Raji (cell line): ENCODE measurements around the gene IQSEC3.

ENCODE experiments used
- POLR2A ChIP-seq: IDR thresholded peaks from 2 replicates; pipeline ENCODE4 v1.6.1; 2011; ENCODE audit warnings: low read depth, low read length, control low read depth; ENCODE audit not compliant: insufficient read depth

The IQSEC3 gene

DNA sequence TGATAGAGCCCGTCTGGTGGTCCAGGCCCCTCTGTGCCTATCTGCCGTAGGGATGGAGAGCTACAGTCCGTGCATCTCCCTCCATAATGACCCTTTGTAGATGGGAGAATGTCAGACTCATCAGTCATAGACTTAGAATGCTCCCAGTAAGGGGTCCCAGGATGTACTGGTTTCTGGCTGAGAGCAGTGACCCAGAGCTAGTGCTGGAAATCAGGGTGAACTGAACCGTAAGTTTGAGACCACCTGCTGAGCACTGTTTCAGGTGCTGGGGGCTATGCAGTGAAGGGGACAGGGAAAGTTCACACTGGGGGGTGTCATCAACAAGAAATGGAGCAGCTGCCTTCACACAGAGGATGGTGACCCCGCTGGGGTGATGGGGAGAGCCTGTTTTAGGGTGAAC lies 113.3 kb downstream of the IQSEC3 start:
- TF ChIP-seq POLR2A, result no peak

GRCh38 chr12:180445-180844 lies 113.9 kb downstream of the IQSEC3 start:
- no peak for TF ChIP-seq POLR2A

DNA sequence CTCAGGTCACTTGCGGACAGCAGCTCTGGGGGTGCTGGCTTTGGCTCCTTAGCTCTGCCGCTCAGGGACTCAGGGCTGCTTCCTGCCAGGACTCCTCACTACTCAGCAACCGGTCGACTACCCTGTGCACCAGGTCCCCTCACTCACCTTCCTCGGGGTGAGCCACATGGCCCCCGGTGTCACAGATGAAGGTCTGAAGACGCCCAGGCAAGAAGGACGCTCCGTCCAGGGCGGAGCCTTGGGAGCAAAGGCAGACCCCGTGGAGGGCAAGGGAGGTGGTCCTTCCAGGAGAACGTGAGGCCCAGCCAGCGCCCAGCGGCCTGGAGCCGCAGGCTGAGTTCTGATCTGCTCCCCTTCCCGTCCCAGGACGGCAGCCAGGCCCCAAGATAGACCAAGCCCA lies 115.4 kb downstream of the IQSEC3 start:
- no peak for TF ChIP-seq POLR2A

DNA sequence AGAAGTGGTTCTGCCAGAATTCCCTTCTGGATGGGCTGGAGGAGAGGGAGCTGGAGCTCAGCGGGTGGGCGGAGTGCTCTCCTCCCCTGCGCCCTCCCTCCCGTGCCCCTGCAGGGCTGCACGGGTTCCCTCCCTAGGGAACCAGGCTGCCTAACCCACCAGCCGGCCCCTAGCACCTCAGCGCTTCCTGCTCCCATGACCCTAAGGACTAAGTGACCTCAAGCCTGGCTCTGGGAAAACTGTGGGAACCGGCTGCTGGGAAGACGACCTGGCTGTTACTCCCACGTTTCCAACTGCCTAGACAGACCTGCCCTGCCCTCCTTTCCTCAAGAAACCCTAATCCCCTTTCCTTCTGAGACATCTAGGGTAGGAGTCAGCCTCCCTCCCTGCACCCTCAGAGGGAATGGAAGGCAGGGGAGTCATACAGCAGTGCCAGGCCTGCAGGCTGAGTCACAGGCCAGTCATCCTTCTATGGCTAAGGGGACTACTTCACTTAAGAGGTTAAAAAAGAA lies 115.9 kb downstream of the IQSEC3 start:
- TF ChIP-seq POLR2A, result no peak

DNA sequence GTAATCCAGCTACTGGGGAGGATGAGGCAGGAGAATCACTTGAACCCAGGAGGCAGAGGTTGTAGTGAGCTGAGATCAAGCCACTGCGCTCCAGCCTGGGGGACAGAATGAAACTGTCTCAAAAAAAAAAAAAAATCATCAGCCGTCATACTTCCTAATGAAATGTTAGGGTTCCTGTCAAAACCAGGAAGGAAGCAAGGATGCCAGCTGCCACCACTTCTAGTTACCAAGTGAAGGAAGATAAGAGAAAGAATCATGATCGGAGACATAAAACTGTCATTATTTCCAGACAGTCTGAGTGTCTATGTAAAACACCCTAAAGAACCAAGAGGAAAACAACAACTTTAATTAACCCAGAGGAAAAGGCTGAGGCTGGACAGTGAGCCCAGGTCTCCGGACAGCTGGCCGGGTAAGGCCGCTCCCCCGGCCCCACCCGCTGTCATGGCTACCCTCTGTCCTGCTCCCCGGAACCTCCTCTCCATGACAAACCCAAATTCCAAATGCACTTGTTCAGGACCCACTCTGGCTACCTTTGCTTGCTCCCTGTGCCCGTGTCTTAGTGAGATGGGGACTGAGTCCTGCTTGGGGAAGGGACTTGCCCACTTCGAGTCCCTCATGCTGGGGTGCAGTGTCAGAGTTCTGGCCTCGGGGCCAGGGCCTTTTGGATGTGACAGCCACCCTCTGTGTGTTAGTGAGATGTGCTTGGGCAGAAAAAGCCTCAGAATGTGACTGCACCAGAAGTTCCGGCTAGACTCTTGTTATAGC lies 118.4 kb downstream of the IQSEC3 start:
- TF ChIP-seq POLR2A, result no peak

DNA sequence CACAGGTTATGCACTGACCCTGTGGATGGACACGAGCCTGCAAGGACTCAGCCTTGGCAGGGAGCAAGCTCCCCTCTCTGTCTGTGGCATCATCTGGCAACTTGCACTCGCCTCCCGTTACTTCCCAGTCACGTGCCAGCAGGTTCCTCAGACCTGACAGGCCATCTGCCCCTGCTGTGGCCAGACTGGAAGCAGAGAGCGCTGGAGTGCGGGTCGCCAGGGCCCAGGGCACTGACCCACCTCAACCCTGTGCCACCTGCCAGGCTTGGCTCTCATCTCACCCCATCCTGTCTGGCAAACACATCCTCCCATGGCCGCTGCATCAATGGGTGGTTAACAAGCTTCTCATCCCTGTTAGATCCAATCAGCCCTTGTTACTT lies 119.0 kb downstream of the IQSEC3 start:
- TF ChIP-seq POLR2A, result no peak

GRCh38 chr12:186006-186625 lies 119.5 kb downstream of the IQSEC3 start:
- no peak for TF ChIP-seq POLR2A

DNA sequence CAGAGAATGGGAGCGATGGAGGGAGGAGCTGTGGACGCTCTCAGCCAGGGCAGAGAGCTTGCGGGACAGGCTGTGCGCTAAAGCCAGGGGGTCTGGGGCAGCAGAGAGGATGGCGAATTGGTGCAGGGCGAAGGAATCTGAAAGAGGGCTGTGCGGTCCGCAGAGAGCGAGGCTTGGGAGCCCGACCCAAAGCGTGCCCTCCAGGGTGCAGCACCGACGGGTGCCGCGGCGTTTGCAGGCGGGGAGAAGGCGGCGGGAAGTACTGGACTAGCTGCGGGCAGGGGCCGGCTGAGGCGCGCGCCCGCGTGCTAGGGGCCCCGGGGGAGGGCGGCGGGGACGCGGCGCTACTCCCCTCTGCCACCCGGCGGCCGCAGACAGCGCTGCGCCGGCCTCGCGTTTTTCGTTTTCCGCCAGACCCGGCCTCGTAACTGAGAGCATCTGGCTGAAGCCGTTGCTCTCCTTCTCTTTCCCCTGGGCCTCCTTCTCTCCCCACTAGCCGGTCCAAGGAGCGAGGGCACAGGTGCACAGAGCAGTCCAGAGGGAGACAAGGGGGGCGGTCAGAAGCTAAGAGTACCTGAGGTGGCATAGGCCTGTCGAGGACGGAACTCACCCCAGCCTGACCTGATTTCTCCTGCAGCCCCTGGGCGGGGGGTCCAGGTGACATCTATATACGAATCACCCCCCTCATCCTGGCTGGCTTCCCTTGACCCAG lies 122.5 kb downstream of the IQSEC3 start:
- TF ChIP-seq POLR2A, result no peak

- TF ChIP-seq POLR2A, result no peak
Measured at GRCh38 chr12:189622-189962, 123.0 kb downstream of the IQSEC3 start.

DNA sequence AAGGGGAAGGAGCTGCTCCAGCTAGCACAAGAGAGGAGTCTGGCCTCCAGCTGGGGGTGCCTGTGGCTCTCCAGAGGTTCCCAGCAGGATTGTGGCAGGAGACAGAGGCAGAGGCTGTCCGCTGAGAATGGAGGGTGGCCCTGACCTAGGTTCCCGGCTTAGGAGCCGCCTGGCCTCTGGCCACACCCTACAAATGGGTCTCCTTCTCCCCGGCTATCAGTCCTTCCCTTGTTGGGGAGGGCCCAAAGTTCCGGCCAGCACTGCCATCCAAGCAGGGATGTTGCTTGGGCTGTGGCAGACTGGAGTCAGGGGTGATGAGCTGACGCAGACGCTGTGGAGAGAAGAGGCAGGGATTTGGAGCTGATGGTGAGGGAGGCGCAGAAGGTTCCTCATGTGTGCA lies 124.3 kb downstream of the IQSEC3 start:
- no peak for TF ChIP-seq POLR2A

- TF ChIP-seq POLR2A, result no peak
Measured at GRCh38 chr12:191541-191940, 125.0 kb downstream of the IQSEC3 start.

DNA sequence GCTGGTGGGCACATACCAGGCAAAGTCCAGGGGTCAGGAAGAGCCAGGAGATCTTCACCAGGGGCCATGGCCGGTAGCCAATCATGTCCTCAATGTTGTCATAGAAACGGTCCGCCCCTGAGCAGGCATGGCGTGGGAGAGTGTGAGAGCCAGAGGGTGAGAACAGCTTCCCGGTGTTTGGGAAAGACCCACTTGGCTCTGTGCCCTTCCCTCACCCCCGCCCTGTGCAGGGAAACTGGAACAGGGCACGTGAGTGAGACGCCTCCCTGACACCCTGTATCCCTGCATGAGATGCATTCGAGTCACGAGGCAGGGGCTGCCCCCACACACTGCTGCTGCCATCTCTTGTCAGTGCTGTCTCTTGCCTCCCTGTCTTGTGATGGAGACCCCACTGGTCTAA lies 126.7 kb downstream of the IQSEC3 start:
- no peak for TF ChIP-seq POLR2A

DNA sequence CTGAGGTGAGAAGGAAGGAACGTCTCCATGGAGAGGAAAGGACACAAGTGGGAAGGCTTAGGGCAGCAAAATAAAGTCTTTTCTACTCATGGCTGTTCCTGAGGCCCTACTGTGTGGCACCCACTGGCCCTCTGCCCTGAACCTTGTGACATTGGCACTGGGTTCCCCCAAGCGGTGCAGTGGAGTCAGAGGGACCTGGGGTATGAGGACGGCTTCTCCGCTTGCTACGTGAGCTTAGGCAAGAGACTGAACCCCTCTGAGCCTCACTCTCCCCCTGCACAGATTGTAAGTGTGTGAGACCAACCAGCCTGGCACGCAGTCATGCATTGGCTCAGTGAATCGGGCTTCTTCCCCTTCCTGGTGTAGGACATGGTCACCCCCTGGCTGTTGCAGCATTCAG lies 127.7 kb downstream of the IQSEC3 start:
- TF ChIP-seq POLR2A, result no peak

GRCh38 chr12:195156-195555 lies 128.6 kb downstream of the IQSEC3 start:
- TF ChIP-seq POLR2A, result no peak

GRCh38 chr12:195951-196350 lies 129.4 kb downstream of the IQSEC3 start:
- TF ChIP-seq POLR2A, result no peak

- no peak for TF ChIP-seq POLR2A
Measured at GRCh38 chr12:196436-196835, 129.9 kb downstream of the IQSEC3 start.
